Panc1 (cell line): ENCODE data around the gene FAT1. TPM values are rescaled to one million over a fixed set of nuclear protein-coding genes. Genes with fewer than 3 reads are reported as not detected.
A peak's percentile ranks its signal among the peaks of the same experiment; 100 is the strongest.

Experiments
- ATAC-seq: fragments of 200-7000 bp; cut with Tn5 transposase; 2 replicates; pipeline ENCODE4 v1.9.1; 2020; ENCODE audit warnings: mild to moderate bottlenecking, moderate library complexity
- BruUV-seq: library from RNA; stranded (reverse); fragments of 400-500 nt; replicated peaks from 2 replicates; lab custom pipeline; 2021; lab: Mats Ljungman, UMichigan
- CTCF ChIA-PET: fragments of 300-600 bp; sonication (Branson Sonifier 250); formaldehyde crosslinking; loops from one replicate; lab custom pipeline; 2022; ENCODE audit warnings: antibody characterized with exemption; lab: Charles Lee
- POLR2A ChIA-PET: fragments of 300-600 bp; sonication (Branson Sonifier 250); formaldehyde crosslinking; loops from one replicate; lab custom pipeline; 2022; ENCODE audit warnings: antibody characterized with exemption; lab: Charles Lee
- DNase-seq: peaks from one replicate; pipeline ENCODE4 v3.0.0-alpha.2; 2010; ENCODE audit warnings: low read depth, low spot score
- H3K27ac ChIP-seq: 2 replicates; pipeline ENCODE4 v1.5.1; 2011; ENCODE audit warnings: mild to moderate bottlenecking, low read length, inconsistent platforms
- H3K27me3 ChIP-seq: fragments of 200-500 bp; sonication (Bioruptor generic); 2 replicates; pipeline ENCODE4 v1.6.0; 2014; ENCODE audit warnings: low read length, inconsistent platforms; ENCODE audit not compliant: control insufficient read depth, insufficient read depth
- H3K36me3 ChIP-seq: fragments of 200-500 bp; sonication (Bioruptor generic); 2 replicates; pipeline ENCODE4 v1.5.1; 2014; ENCODE audit warnings: inconsistent platforms, mild to moderate bottlenecking, low read length, moderate library complexity; ENCODE audit not compliant: control insufficient read depth, insufficient read depth
- H3K4me1 ChIP-seq: 2 replicates; pipeline ENCODE4 v1.5.1; 2011; ENCODE audit warnings: inconsistent platforms, mild to moderate bottlenecking, low read length, moderate library complexity; ENCODE audit not compliant: control insufficient read depth, insufficient read depth
- H3K4me3 ChIP-seq, 2 experiments: 2 replicates each; pipeline ENCODE4 v1.5.1; 2011 to 2012; ENCODE audit warnings: low read depth in 2 of 2, low read length in 2 of 2, mild to moderate bottlenecking in 2 of 2, inconsistent platforms in 1 of 2, moderate library complexity in 1 of 2
- H3K9me3 ChIP-seq: fragments of 200-500 bp; sonication (Bioruptor generic); 2 replicates; pipeline ENCODE4 v1.5.1; 2014; ENCODE audit warnings: low read depth, mild to moderate bottlenecking, inconsistent platforms, low read length, moderate library complexity; ENCODE audit not compliant: control insufficient read depth, insufficient read depth
- CTCF ChIP-seq: fragments of 450-650 bp; IDR thresholded peaks from 2 replicates; pipeline ENCODE4 v1.5.1; 2017; ENCODE audit warnings: mild to moderate bottlenecking
- POLR2AphosphoS5 ChIP-seq: IDR thresholded peaks from 2 replicates; pipeline ENCODE4 v1.6.1; 2012; ENCODE audit warnings: mild to moderate bottlenecking, low read depth, low read length, moderate library complexity
- REST ChIP-seq, 2 experiments: IDR thresholded peaks; 2 replicates each; pipeline ENCODE4 v1.6.1; 2011 to 2012; ENCODE audit warnings: low read depth in 2 of 2, control low read depth in 1 of 2, low read length in 1 of 2, mild to moderate bottlenecking in 1 of 2, moderate library complexity in 1 of 2; ENCODE audit not compliant: insufficient read depth in 1 of 2
- SIN3A ChIP-seq: IDR thresholded peaks from 2 replicates; pipeline ENCODE4 v1.6.1; 2012; ENCODE audit warnings: low read depth, mild to moderate bottlenecking, low read length, moderate library complexity, borderline replicate concordance; ENCODE audit not compliant: insufficient read depth
- TCF7L2 ChIP-seq: IDR thresholded peaks from 2 replicates; pipeline ENCODE4 v1.6.1; 2011; ENCODE audit warnings: mild to moderate bottlenecking, low read depth, low read length, inconsistent platforms
- in situ Hi-C: cut with HindIII; loops from 2 replicates; pipeline ENCODE4 v1.10.0; 2016; ENCODE audit warnings: low sequenced_read_pairs, low pct_unique_long_range_greater_than_20kb
- intact Hi-C: fragments of 100-400 bp; cut with micrococcal nuclease; formaldehyde crosslinking; loops from one replicate; pipeline ENCODE4 v1.10.0; 2022; ENCODE audit not compliant: unreplicated experiment
- total RNA-seq: library from RNA; stranded (reverse); gene quantifications from one replicate; pipeline ENCODE4 v1.2.1, GENCODE V29; 2021; ENCODE audit not compliant: unreplicated experiment

The FAT1 gene
- total RNA-seq, 1 experiment from 2014 or later = 288 TPM

- peaks cover 89% of the 10 kb centered on the region for H3K4me1 ChIP-seq
- POLR2A ChIA-PET = no interaction called here
- H3K36me3 ChIP-seq = no peaks in the 10 kb centered on the region; the same call in 1 of the 2 replicates
- TF ChIP-seq CTCF = no peak
- ATAC-seq (peak; percentile 43; the same call in 1 of the 2 replicates), DNase-seq (no peak)
- in situ Hi-C loops = no loop called here
- peak overlapping the region; percentile 98 for H3K27ac ChIP-seq
- H3K4me3 ChIP-seq = no peak overlapping the region
- BruUV-seq = no TSS peak
- no peaks in the 10 kb centered on the region for H3K9me3 ChIP-seq
- H3K27me3 ChIP-seq = no peaks in the 10 kb centered on the region
- CTCF ChIA-PET = no interaction called here
- intact Hi-C loops = no loop called here
Measured at GRCh38 chr4:186698028-186698427, 25.6 kb downstream of the FAT1 start.

- in situ Hi-C loops (no loop called here), intact Hi-C loops (no loop called here)
- TF ChIP-seq POLR2AphosphoS5 = no peak
- no peak for TF ChIP-seq TCF7L2
- no peak for TF ChIP-seq SIN3A
- no peak for DNase-seq
- H3K27ac ChIP-seq = peak overlapping the region; percentile 98
- no peak overlapping the region for H3K4me3 ChIP-seq
- POLR2A ChIA-PET = no interaction called here
- H3K9me3 ChIP-seq = no peaks in the 10 kb centered on the region
- peaks cover 78% of the 10 kb centered on the region for H3K4me1 ChIP-seq
- H3K36me3 ChIP-seq = no peaks in the 10 kb centered on the region; the same call in 1 of the 2 replicates
- no peak for ATAC-seq
- CTCF ChIA-PET = no interaction called here
- H3K27me3 ChIP-seq = no peaks in the 10 kb centered on the region
- BruUV-seq = no TSS peak
Measured at GRCh38 chr4:186695392-186695791, 28.3 kb downstream of the FAT1 start.

GRCh38 chr4:186693894-186694293 is 29.8 kb downstream of the FAT1 start:
- intact Hi-C loops (no loop called here), in situ Hi-C loops (no loop called here)
- no peaks in the 10 kb centered on the region for H3K9me3 ChIP-seq
- H3K4me3 ChIP-seq = peak overlapping the region; percentile 36 to 44; a peak in 3 of 4 replicates
- H3K4me1 ChIP-seq = peaks cover 78% of the 10 kb centered on the region
- ATAC-seq = peak; percentile 39
- H3K27ac ChIP-seq = peak overlapping the region; percentile 98
- H3K27me3 ChIP-seq = no peaks in the 10 kb centered on the region
- CTCF ChIA-PET = no interaction called here
- TF ChIP-seq POLR2AphosphoS5 = no peak
- TF ChIP-seq CTCF = no peak
- no peak for TF ChIP-seq REST (IDR thresholded peaks at IDR 0.05; ENCODE audit: insufficient read depth in 1 of 2, low read depth in 2 of 2, low read length in 1 of 2)
- TF ChIP-seq SIN3A = no peak
- no peak for TF ChIP-seq TCF7L2
- H3K36me3 ChIP-seq = no peaks in the 10 kb centered on the region; the same call in 1 of the 2 replicates
- no peak for DNase-seq
- POLR2A ChIA-PET = no interaction called here
- TSS peak; percentile 94 for BruUV-seq
